HEK293 (cell line): ENCODE results near the gene PFN4.
A peak's percentile ranks its signal among the peaks of the same experiment; 100 is the strongest.
"Not testable (repeated sequence)": the region's sequence is repeated elsewhere in the genome, so short reads cannot be mapped to it uniquely, and the experiment has no call there.

Source experiments
- CTCF ChIA-PET: fragments of 350-600 bp; formaldehyde crosslinking; extraction: SDS; loops from one replicate; lab custom pipeline; 2021; ENCODE audit warnings: antibody characterized with exemption; lab: Yijun Ruan, JAX
- POLR2A ChIA-PET: fragments of 300-600 bp; formaldehyde crosslinking; extraction: SDS; loops from one replicate; lab custom pipeline; 2020; ENCODE audit warnings: antibody characterized with exemption, inconsistent platforms; lab: Yijun Ruan, JAX
- H3K27ac ChIP-seq: fragments of 200-500 bp; sonication (Bioruptor generic); 2 replicates; pipeline ENCODE4 v1.5.1; 2014; ENCODE audit warnings: low read depth, low read length, control low read depth, inconsistent platforms; ENCODE audit errors: extremely low read depth
- H3K36me3 ChIP-seq, 2 experiments: fragments of 200-500 bp in 1 of 2; sonication (Bioruptor generic) in 1 of 2; 1 replicate in 1 of 2; 2 replicates in 1 of 2; pipeline ENCODE4 v1.5.1; 2014 to 2017; ENCODE audit warnings: inconsistent platforms in 2 of 2, low read length in 2 of 2; ENCODE audit not compliant: control insufficient read depth in 2 of 2, insufficient read depth in 1 of 2
- H3K4me1 ChIP-seq: fragments of 200-500 bp; sonication (Bioruptor generic); 2 replicates; pipeline ENCODE4 v1.5.1; 2014; ENCODE audit warnings: mild to moderate bottlenecking, low read length, inconsistent platforms; ENCODE audit not compliant: control insufficient read depth, insufficient read depth
- H3K4me3 ChIP-seq: 2 replicates; pipeline ENCODE4 v1.5.1; 2011; ENCODE audit warnings: low read depth, mild to moderate bottlenecking, control low read depth, low read length, moderate library complexity
- H3K9me3 ChIP-seq: fragments of 200-500 bp; sonication (Bioruptor generic); 2 replicates; pipeline ENCODE4 v1.5.1; 2014; ENCODE audit warnings: low read depth, low read length, inconsistent platforms; ENCODE audit not compliant: control insufficient read depth, insufficient read depth
- FEZF1 ChIP-seq: fragments of 450-650 bp; formaldehyde crosslinking; IDR thresholded peaks from 2 replicates; pipeline ENCODE4 v1.5.1; 2016; ENCODE audit warnings: missing biosample characterization, missing genetic modification characterization
- SETDB1 ChIP-seq: IDR thresholded peaks from one replicate; pipeline ENCODE4 v1.6.1; 2017; ENCODE audit warnings: mild to moderate bottlenecking, low read length, moderate library complexity, mixed read lengths; ENCODE audit not compliant: insufficient read length
- ZBTB48 ChIP-seq: fragments of 450-650 bp; formaldehyde crosslinking; IDR thresholded peaks from 2 replicates; pipeline ENCODE4 v1.5.1; 2016; ENCODE audit warnings: missing biosample characterization, missing genetic modification characterization
- ZFP41 ChIP-seq: fragments of 450-650 bp; formaldehyde crosslinking; IDR thresholded peaks from 2 replicates; pipeline ENCODE4 v1.5.1; 2016; ENCODE audit warnings: missing biosample characterization, missing genetic modification characterization, borderline replicate concordance
- ZIC2 ChIP-seq: fragments of 450-650 bp; formaldehyde crosslinking; IDR thresholded peaks from 2 replicates; pipeline ENCODE4 v1.5.1; 2016; ENCODE audit warnings: missing biosample characterization, missing genetic modification characterization
- ZNF223 ChIP-seq: fragments of 450-650 bp; formaldehyde crosslinking; IDR thresholded peaks from 2 replicates; pipeline ENCODE4 v1.5.1; 2016; ENCODE audit warnings: missing biosample characterization, missing genetic modification characterization
- ZNF518A ChIP-seq: fragments of 450-650 bp; formaldehyde crosslinking; conservative IDR thresholded peaks from 2 replicates; pipeline ENCODE4 v1.5.1; 2016; ENCODE audit warnings: low read depth, missing biosample characterization, missing genetic modification characterization
- ZNF629 ChIP-seq: fragments of 450-650 bp; formaldehyde crosslinking; IDR thresholded peaks from 2 replicates; pipeline ENCODE4 v1.5.1; 2017; ENCODE audit warnings: missing biosample characterization, missing genetic modification characterization
- TF ChIP-seq, protein P1 (sequence below): fragments of 450-650 bp; formaldehyde crosslinking; IDR thresholded peaks from 2 replicates; pipeline ENCODE4 v1.5.1; 2016; ENCODE audit warnings: missing biosample characterization, missing genetic modification characterization
- TF ChIP-seq, protein P2 (sequence below): fragments of 450-650 bp; formaldehyde crosslinking; IDR thresholded peaks from 2 replicates; pipeline ENCODE4 v1.5.1; 2017; ENCODE audit warnings: missing biosample characterization, missing genetic modification characterization

Gene PFN4

DNA sequence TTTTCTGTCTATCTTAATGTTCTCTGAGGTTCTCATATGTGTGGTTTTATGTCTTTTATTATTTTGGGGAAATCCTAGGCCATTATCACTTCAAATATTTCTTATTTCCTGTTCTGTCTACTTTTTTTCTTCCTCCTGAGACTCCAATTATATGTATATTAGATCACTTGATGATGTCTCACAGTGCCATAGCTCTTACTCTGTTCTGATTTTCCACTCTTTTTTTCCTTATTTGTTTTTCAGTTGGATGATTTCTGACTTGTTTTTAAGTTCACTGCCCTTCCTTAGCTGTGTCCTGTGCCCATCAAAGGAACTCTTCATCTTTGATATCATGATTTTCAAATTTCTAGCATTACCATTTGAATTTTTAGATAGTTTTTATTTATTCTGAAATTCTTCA, 24.2 kb upstream of the PFN4 start (continued):
- TF ChIP-seq ZNF518A: no peak
- TF ChIP-seq SETDB1: peak; percentile 80
- TF ChIP-seq ZNF223 (tag by site-specific recombination): no peak
- TF ChIP-seq ZBTB48 (tag by site-specific recombination): no peak
- no peak for TF ChIP-seq ZFP41

GRCh38 chr2:24140305-24140704, 17.2 kb upstream of the PFN4 start:
- H3K9me3 ChIP-seq, H3K36me3 ChIP-seq, POLR2A ChIA-PET, H3K27ac ChIP-seq, H3K4me1 ChIP-seq, H3K4me3 ChIP-seq: not testable (repeated sequence)
- CTCF ChIA-PET: interaction anchor here (0.8 kb wide), 1 partner anchor 13 kb away, joined by 3 read pairs; no protein-coding TSS in a partner anchor

- no peaks in the 10 kb centered on the region; a peak in 2 of 3 replicates for H3K36me3 ChIP-seq
- no peaks in the 10 kb centered on the region for H3K9me3 ChIP-seq
- POLR2A ChIA-PET: no interaction called here
- no peak overlapping the region for H3K4me3 ChIP-seq
- no peaks in the 10 kb centered on the region for H3K4me1 ChIP-seq
- peak; percentile 80 for TF ChIP-seq SETDB1
- TF ChIP-seq, protein P1, sequence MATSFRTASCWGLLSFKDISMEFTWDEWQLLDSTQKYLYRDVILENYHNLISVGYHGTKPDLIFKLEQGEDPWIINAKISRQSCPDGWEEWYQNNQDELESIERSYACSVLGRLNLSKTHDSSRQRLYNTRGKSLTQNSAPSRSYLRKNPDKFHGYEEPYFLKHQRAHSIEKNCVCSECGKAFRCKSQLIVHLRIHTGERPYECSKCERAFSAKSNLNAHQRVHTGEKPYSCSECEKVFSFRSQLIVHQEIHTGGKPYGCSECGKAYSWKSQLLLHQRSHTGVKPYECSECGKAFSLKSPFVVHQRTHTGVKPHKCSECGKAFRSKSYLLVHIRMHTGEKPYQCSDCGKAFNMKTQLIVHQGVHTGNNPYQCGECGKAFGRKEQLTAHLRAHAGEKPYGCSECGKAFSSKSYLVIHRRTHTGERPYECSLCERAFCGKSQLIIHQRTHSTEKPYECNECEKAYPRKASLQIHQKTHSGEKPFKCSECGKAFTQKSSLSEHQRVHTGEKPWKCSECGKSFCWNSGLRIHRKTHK (tag by site-specific recombination): peak; percentile 88
- TF ChIP-seq ZIC2: no peak
- TF ChIP-seq ZNF518A: no peak
- no peak for TF ChIP-seq FEZF1 (tag by site-specific recombination)
- TF ChIP-seq, protein P2, sequence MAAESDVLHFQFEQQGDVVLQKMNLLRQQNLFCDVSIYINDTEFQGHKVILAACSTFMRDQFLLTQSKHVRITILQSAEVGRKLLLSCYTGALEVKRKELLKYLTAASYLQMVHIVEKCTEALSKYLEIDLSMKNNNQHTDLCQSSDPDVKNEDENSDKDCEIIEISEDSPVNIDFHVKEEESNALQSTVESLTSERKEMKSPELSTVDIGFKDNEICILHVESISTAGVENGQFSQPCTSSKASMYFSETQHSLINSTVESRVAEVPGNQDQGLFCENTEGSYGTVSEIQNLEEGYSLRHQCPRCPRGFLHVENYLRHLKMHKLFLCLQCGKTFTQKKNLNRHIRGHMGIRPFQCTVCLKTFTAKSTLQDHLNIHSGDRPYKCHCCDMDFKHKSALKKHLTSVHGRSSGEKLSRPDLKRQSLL (tag by site-specific recombination): no peak
- TF ChIP-seq ZNF629 (tag by site-specific recombination): no peak
- H3K27ac ChIP-seq: no peak overlapping the region
- CTCF ChIA-PET: interaction anchor here (0.5 to 1.0 kb wide), 2 partner anchors 10 to 352 kb away, joined by 3 to 4 read pairs; no protein-coding TSS in a partner anchor
These were observed 9.4 kb upstream of the PFN4 start for GRCh38 chr2:24132543-24132942.
